Neural cell (in vitro differentiated cells): ENCODE data around the gene SESN2. TPM values are rescaled to one million over a fixed set of nuclear protein-coding genes. Genes with fewer than 3 reads are reported as not detected.
A peak's percentile ranks its signal among the peaks of the same experiment; 100 is the strongest.
"Not testable (repeated sequence)": the region's sequence is repeated elsewhere in the genome, so short reads cannot be mapped to it uniquely, and the experiment has no call there.

Source experiments
- H2AFZ ChIP-seq: fragments of 200-600, 300-800 bp; sonication (generic), shearing (Covaris generic); 2 replicates; pipeline ENCODE4 v1.6.0; 2014; ENCODE audit warnings: low read depth, mild to moderate bottlenecking, antibody characterized with exemption, low read length, moderate library complexity
- H3F3A ChIP-seq: fragments of 200-600 bp; shearing (Covaris generic); 2 replicates; pipeline ENCODE4 v1.6.1; 2016; ENCODE audit warnings: mild to moderate bottlenecking, moderate library complexity, mixed read lengths, antibody characterized with exemption, low read length; ENCODE audit not compliant: insufficient read depth, poor library complexity, severe bottlenecking
- H3K27ac ChIP-seq: fragments of 200-600, 300-800 bp; sonication (generic), shearing (Covaris generic); 2 replicates; pipeline ENCODE4 v1.5.1; 2014; ENCODE audit warnings: mild to moderate bottlenecking, low read length, moderate library complexity
- H3K27me3 ChIP-seq: fragments of 300-800, 200-600 bp; sonication (generic), shearing (Covaris generic); 2 replicates; pipeline ENCODE4 v1.6.0; 2014; ENCODE audit warnings: mild to moderate bottlenecking, low read depth, low read length, moderate library complexity; ENCODE audit not compliant: insufficient read depth
- H3K36me3 ChIP-seq: fragments of 300-800, 200-600 bp; sonication (generic), shearing (Covaris generic); 2 replicates; pipeline ENCODE4 v1.5.1; 2014; ENCODE audit warnings: mild to moderate bottlenecking, antibody characterized with exemption, low read length, moderate library complexity; ENCODE audit not compliant: insufficient read depth
- H3K4me2 ChIP-seq: fragments of 300-800, 200-600 bp; sonication (generic), shearing (Covaris generic); 2 replicates; pipeline ENCODE4 v1.6.0; 2014; ENCODE audit warnings: mild to moderate bottlenecking, low read length
- H3K4me3 ChIP-seq: fragments of 300-800, 200-600 bp; sonication (generic), shearing (Covaris generic); 2 replicates; pipeline ENCODE4 v1.5.1; 2014; ENCODE audit warnings: mild to moderate bottlenecking, low read length, moderate library complexity
- H3K79me2 ChIP-seq: fragments of 200-600 bp; shearing (Covaris generic); replicated peaks from 2 replicates; pipeline ENCODE4 v1.6.0; 2014; ENCODE audit warnings: mild to moderate bottlenecking, low read length, moderate library complexity; ENCODE audit not compliant: insufficient read depth
- H3K9ac ChIP-seq: fragments of 300-800, 200-600 bp; sonication (generic), shearing (Covaris generic); 2 replicates; pipeline ENCODE4 v1.6.1; 2016; ENCODE audit warnings: mild to moderate bottlenecking, low read length, mixed read lengths
- H3K9me2 ChIP-seq: fragments of 200-600 bp; shearing (Covaris generic); 2 replicates; pipeline ENCODE4 v1.6.1; 2016; ENCODE audit warnings: mild to moderate bottlenecking, low read length, mixed read lengths; ENCODE audit not compliant: insufficient read depth
- H3K9me3 ChIP-seq: fragments of 200-600, 300-800 bp; sonication (generic), shearing (Covaris generic); 2 replicates; pipeline ENCODE4 v1.6.1; 2016; ENCODE audit warnings: mild to moderate bottlenecking, mixed run types, low read length, moderate library complexity, mixed read lengths
- H4K20me1 ChIP-seq: fragments of 200-600 bp; shearing (Covaris generic); 2 replicates; pipeline ENCODE4 v1.6.1; 2016; ENCODE audit warnings: mild to moderate bottlenecking, mixed run types; ENCODE audit not compliant: insufficient read depth
- EP300 ChIP-seq: fragments of 450-650 bp; conservative IDR thresholded peaks from 2 replicates; pipeline ENCODE4 v1.6.1; 2014; ENCODE audit warnings: antibody characterized with exemption, mild to moderate bottlenecking, moderate library complexity; ENCODE audit not compliant: poor library complexity, severe bottlenecking
- EZH2 ChIP-seq: fragments of 200-600, 300-800 bp; shearing (Covaris generic), sonication (generic); IDR thresholded peaks from 2 replicates; pipeline ENCODE4 v1.6.1; 2014; ENCODE audit warnings: antibody characterized with exemption, low read length, borderline replicate concordance, mild to moderate bottlenecking; ENCODE audit not compliant: insufficient read depth, poor library complexity, severe bottlenecking
- MXI1 ChIP-seq: fragments of 450-650 bp; conservative IDR thresholded peaks from 2 replicates; pipeline ENCODE4 v1.6.1; 2014; ENCODE audit warnings: antibody characterized with exemption, mild to moderate bottlenecking; ENCODE audit not compliant: poor library complexity, severe bottlenecking
- POLR2AphosphoS5 ChIP-seq: IDR thresholded peaks from 2 replicates; pipeline ENCODE4 v1.6.1; 2012
- RAD21 ChIP-seq: fragments of 450-650 bp; conservative IDR thresholded peaks from 2 replicates; pipeline ENCODE4 v1.6.1; 2014; ENCODE audit warnings: antibody characterized with exemption, mild to moderate bottlenecking, moderate library complexity
- SMC3 ChIP-seq: fragments of 450-650 bp; conservative IDR thresholded peaks from 2 replicates; pipeline ENCODE4 v1.6.1; 2014; ENCODE audit warnings: antibody characterized with exemption, mild to moderate bottlenecking, moderate library complexity; ENCODE audit not compliant: poor library complexity
- TAF1 ChIP-seq: IDR thresholded peaks from 2 replicates; pipeline ENCODE4 v1.6.1; 2012; ENCODE audit warnings: low read depth
- polyA plus RNA-seq: library from polyadenylated mRNA; depleted of rRNA; stranded (reverse); fragments of >200 nt; gene quantifications from 2 replicates; pipeline ENCODE4 v1.2.3, GENCODE V29; 2014
- TF ChIP-seq, protein P1 (sequence below): fragments of 450-650 bp; IDR thresholded peaks from 2 replicates; pipeline ENCODE4 v1.5.1; 2014; ENCODE audit warnings: antibody characterized with exemption, mild to moderate bottlenecking, moderate library complexity; ENCODE audit not compliant: poor library complexity, severe bottlenecking
- TF ChIP-seq, protein P2 (sequence below): IDR thresholded peaks from 2 replicates; pipeline ENCODE4 v1.6.1; 2012; ENCODE audit warnings: borderline replicate concordance

Gene SESN2
- polyA plus RNA-seq, 1 donor from 2014 or later = 9.3 TPM

DNA sequence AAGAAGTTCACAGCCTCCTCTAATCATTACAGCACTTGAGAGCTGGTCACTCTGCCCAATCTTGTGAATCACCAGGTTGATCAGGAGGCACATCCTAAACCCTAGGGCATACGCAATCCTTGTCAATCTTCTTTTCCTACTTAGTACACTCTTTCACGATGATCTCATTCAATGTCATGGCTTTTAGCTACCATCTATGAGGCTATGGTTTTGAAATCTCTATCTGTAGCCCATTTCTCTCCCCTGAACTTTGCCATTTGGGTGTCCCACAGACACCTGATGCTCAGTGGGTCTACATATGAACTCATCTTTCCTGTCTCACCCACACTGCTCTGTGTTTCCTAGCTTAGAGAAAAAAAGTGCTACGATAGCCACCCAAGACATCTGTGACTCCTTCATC, 67.7 kb downstream of the SESN2 start:
- no peak overlapping the region for H3K4me2 ChIP-seq
- H3K27me3 ChIP-seq = no peaks in the 10 kb centered on the region
- H3K79me2 ChIP-seq = no peaks in the 10 kb centered on the region
- no peak overlapping the region for H3K27ac ChIP-seq
- H3K4me3 ChIP-seq = no peak overlapping the region
- no peaks in the 10 kb centered on the region for H3K9me2 ChIP-seq
- H3K9ac ChIP-seq = no peak overlapping the region
- no peaks in the 10 kb centered on the region for H3K9me3 ChIP-seq
- no peak overlapping the region for H2AFZ ChIP-seq
- no peak for TF ChIP-seq MXI1
- no peak for TF ChIP-seq RAD21
- TF ChIP-seq EZH2 = no peak
- TF ChIP-seq EP300 = no peak
- no peaks in the 10 kb centered on the region for H3F3A ChIP-seq
- no peaks in the 10 kb centered on the region for H3K36me3 ChIP-seq
- no peaks in the 10 kb centered on the region for H4K20me1 ChIP-seq

DNA sequence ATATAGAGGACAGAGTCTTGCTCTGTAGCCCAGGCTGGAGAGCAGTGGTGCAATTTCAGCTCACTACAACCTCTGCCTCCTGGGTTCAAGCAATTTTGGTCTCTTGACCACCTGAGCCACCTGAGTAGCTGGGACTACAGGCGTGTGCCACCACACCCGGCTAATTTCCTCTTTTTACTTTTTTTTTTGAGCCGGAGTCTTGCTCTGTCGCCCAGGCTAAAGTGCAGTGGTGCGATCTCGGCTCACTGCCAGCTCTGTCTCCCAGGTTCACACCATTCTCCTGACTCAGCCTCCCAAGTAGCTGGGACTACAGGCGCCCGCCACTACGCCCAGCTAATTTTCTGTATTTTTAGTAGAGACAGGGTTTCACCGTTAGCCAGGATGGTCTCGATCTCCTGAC, 68.1 kb downstream of the SESN2 start:
- H2AFZ ChIP-seq, H3K9me3 ChIP-seq, H3K36me3 ChIP-seq, H3K79me2 ChIP-seq, H3F3A ChIP-seq, H3K27ac ChIP-seq, H3K9me2 ChIP-seq, H4K20me1 ChIP-seq, H3K4me2 ChIP-seq, H3K4me3 ChIP-seq, H3K9ac ChIP-seq, H3K27me3 ChIP-seq: not testable (repeated sequence)

DNA sequence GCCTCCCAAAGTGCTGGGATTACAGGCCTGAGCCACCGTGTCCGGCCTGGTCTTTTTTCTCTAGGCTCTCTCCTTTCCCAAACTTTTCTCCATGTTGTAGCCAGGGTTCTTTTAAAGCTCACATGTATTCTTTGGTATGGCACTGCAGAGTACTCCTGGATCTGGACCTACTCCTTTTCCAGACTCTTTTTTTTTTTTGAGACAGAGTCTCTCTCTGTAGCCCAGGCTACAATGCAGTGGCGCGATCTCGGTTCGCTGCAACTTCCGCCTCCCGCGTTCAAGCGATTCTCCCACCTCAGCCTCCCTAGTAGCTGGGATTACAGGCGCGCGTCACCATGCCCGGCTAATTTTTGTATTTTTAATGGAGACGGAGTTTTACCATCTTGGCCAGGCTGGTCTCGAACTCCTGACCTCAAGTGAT, 68.9 kb downstream of the SESN2 start:
- peak overlapping the region; percentile 98 for H2AFZ ChIP-seq
- H3K27ac ChIP-seq = peak overlapping the region; percentile 92

More for the DNA sequence above, 68.9 kb downstream of the SESN2 start:
- Histone ChIP-seq H3K4me2 (peak overlapping the region; percentile 25), H4K20me1 (no peaks in the 10 kb centered on the region), H3K36me3 (no peaks in the 10 kb centered on the region), H3K9me2 (no peaks in the 10 kb centered on the region), H3K9me3 (no peaks in the 10 kb centered on the region), H3K4me3 (peak overlapping the region; percentile 70), H3K79me2 (no peaks in the 10 kb centered on the region), H3K9ac (peak overlapping the region; percentile 45), H3F3A (no peaks in the 10 kb centered on the region), H3K27me3 (no peaks in the 10 kb centered on the region)
- TF ChIP-seq, protein P1, sequence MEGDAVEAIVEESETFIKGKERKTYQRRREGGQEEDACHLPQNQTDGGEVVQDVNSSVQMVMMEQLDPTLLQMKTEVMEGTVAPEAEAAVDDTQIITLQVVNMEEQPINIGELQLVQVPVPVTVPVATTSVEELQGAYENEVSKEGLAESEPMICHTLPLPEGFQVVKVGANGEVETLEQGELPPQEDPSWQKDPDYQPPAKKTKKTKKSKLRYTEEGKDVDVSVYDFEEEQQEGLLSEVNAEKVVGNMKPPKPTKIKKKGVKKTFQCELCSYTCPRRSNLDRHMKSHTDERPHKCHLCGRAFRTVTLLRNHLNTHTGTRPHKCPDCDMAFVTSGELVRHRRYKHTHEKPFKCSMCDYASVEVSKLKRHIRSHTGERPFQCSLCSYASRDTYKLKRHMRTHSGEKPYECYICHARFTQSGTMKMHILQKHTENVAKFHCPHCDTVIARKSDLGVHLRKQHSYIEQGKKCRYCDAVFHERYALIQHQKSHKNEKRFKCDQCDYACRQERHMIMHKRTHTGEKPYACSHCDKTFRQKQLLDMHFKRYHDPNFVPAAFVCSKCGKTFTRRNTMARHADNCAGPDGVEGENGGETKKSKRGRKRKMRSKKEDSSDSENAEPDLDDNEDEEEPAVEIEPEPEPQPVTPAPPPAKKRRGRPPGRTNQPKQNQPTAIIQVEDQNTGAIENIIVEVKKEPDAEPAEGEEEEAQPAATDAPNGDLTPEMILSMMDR = no peak
- no peak for TF ChIP-seq EZH2
- TF ChIP-seq TAF1 = no peak
- TF ChIP-seq SMC3 = no peak
- no peak for TF ChIP-seq EP300
- TF ChIP-seq, protein P2, sequence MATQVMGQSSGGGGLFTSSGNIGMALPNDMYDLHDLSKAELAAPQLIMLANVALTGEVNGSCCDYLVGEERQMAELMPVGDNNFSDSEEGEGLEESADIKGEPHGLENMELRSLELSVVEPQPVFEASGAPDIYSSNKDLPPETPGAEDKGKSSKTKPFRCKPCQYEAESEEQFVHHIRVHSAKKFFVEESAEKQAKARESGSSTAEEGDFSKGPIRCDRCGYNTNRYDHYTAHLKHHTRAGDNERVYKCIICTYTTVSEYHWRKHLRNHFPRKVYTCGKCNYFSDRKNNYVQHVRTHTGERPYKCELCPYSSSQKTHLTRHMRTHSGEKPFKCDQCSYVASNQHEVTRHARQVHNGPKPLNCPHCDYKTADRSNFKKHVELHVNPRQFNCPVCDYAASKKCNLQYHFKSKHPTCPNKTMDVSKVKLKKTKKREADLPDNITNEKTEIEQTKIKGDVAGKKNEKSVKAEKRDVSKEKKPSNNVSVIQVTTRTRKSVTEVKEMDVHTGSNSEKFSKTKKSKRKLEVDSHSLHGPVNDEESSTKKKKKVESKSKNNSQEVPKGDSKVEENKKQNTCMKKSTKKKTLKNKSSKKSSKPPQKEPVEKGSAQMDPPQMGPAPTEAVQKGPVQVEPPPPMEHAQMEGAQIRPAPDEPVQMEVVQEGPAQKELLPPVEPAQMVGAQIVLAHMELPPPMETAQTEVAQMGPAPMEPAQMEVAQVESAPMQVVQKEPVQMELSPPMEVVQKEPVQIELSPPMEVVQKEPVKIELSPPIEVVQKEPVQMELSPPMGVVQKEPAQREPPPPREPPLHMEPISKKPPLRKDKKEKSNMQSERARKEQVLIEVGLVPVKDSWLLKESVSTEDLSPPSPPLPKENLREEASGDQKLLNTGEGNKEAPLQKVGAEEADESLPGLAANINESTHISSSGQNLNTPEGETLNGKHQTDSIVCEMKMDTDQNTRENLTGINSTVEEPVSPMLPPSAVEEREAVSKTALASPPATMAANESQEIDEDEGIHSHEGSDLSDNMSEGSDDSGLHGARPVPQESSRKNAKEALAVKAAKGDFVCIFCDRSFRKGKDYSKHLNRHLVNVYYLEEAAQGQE = no peak
- no peak for TF ChIP-seq POLR2AphosphoS5
- TF ChIP-seq MXI1 = no peak
- TF ChIP-seq RAD21 = no peak
